Cardiac muscle cell (in vitro differentiated cells and primary cell): Measurements from ENCODE around the gene ANKRD55. TPM values are rescaled to one million over a fixed set of nuclear protein-coding genes. Genes with fewer than 3 reads are reported as not detected.

Experiments
- DNase-seq, 2 donors: peaks; one replicate each; pipeline versions ENCODE4 v3.0.0 to v3.0.0-alpha.2; 2010 to 2017; ENCODE audit warnings: low read depth in 1 of 2, low spot score in 1 of 2
- H3K27ac ChIP-seq: fragments of 200-600 bp; sonication (generic); 2 replicates; pipeline ENCODE4 v1.5.1; 2016
- H3K27me3 ChIP-seq: fragments of 200-600 bp; sonication (generic); 2 replicates; pipeline ENCODE4 v1.6.0; 2016; ENCODE audit warnings: control low read depth
- H3K36me3 ChIP-seq: fragments of 200-600 bp; sonication (generic); 2 replicates; pipeline ENCODE4 v1.5.1; 2016; ENCODE audit warnings: control low read depth
- H3K4me1 ChIP-seq: fragments of 200-600 bp; sonication (generic); 2 replicates; pipeline ENCODE4 v1.8.1; 2017; ENCODE audit warnings: low read depth, mild to moderate bottlenecking, mixed run types
- H3K4me3 ChIP-seq: fragments of 200-600 bp; sonication (generic); 2 replicates; pipeline ENCODE4 v1.5.1; 2016; ENCODE audit warnings: mild to moderate bottlenecking
- H3K9me3 ChIP-seq: fragments of 200-600 bp; sonication (generic); 2 replicates; pipeline ENCODE4 v1.5.1; 2017; ENCODE audit warnings: low read depth, mild to moderate bottlenecking, control low read depth
- polyA plus RNA-seq: library from polyadenylated mRNA; unstranded; fragments of >200 nt; fragmentation: Nextera tagmentation; extraction: Ambion mirVana; gene quantifications from 2 replicates; pipeline ENCODE4 v1.2.1, GENCODE V29; 2016
- total RNA-seq: library from RNA; depleted of rRNA; stranded (reverse); fragments of >200 nt; gene quantifications from 2 replicates; pipeline ENCODE4 v1.2.3, GENCODE V29; 2016
- TF ChIP-seq, protein P1 (sequence below): IDR thresholded peaks from 2 replicates; pipeline ENCODE4 v1.5.1; 2012; ENCODE audit warnings: low read depth, mild to moderate bottlenecking, low read length

Gene ANKRD55
- total and polyA plus RNA-seq, 2 experiments from 2014 or later, result 0.28 TPM; not detected in 1

DNA sequence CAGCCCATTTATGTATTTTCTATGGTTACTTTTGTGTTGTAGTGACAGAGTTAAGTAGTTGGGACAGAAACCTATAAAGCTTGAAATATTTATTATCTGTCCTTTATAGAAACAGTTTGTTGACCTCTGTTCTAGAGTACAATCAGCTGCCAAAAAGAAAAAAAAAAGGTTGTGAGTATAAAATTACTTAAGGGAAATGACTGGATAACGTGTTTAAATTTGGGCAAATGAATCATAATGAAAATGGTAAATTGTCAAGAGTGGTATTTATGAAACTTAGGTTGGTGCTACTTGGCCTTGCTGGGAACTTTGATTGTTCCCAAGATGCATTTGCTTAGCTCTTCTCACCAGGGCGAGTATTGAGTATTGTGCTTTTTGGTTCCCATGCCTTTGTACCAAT lies 168.1 kb downstream of the ANKRD55 start:
- Histone ChIP-seq H3K27me3 (no peaks in the 10 kb centered on the region), H3K27ac (no peak overlapping the region), H3K4me1 (no peaks in the 10 kb centered on the region), H3K4me3 (no peak overlapping the region), H3K36me3 (no peaks in the 10 kb centered on the region), H3K9me3 (no peaks in the 10 kb centered on the region)
- TF ChIP-seq, protein P1, sequence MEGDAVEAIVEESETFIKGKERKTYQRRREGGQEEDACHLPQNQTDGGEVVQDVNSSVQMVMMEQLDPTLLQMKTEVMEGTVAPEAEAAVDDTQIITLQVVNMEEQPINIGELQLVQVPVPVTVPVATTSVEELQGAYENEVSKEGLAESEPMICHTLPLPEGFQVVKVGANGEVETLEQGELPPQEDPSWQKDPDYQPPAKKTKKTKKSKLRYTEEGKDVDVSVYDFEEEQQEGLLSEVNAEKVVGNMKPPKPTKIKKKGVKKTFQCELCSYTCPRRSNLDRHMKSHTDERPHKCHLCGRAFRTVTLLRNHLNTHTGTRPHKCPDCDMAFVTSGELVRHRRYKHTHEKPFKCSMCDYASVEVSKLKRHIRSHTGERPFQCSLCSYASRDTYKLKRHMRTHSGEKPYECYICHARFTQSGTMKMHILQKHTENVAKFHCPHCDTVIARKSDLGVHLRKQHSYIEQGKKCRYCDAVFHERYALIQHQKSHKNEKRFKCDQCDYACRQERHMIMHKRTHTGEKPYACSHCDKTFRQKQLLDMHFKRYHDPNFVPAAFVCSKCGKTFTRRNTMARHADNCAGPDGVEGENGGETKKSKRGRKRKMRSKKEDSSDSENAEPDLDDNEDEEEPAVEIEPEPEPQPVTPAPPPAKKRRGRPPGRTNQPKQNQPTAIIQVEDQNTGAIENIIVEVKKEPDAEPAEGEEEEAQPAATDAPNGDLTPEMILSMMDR, result no peak
- no peak for DNase-seq

DNA sequence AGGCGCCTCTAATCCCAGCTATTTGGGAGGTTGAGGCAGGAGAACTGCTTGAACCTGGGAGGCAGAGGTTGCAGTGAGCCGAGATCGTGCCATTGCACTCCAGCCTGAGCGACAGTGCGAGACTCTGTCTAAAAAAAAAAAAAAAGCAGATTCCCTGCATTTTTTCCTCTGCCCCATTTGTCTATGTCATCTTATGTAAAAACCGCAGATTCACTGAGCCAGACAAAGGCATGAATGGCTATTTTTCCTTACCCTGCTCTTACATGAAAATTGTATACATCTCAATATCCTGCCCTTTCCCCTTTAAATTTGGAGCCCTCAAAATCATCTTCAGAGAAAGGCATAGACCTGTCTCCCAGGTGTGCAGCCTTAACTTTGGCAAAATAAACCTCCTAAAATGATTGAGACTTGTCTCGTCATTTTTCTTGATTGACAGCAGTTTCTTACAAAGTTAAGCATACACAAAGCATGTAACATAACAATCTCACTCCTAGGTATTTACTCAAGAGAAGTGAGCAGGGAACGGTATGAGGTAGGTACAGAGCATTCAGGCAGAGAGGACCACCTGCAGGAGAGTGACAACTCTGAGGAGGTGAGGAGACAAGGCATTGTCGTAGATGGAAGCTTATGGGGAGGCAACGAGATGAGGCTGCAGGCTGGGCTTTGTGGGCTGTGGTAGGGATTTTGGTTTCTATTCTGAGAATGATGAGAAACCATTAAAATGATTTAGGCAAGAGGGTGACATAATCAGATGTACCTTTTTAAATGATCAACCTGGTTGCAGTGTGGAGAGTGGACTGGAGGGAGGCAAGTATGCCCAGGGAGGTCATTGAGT lies 172.6 kb downstream of the ANKRD55 start:
- no peak for DNase-seq
- Histone ChIP-seq H3K4me3 (no peak overlapping the region), H3K36me3 (no peaks in the 10 kb centered on the region), H3K27ac (no peak overlapping the region), H3K27me3 (no peaks in the 10 kb centered on the region), H3K9me3 (no peaks in the 10 kb centered on the region), H3K4me1 (no peaks in the 10 kb centered on the region)
- TF ChIP-seq, protein P1, result no peak

DNA sequence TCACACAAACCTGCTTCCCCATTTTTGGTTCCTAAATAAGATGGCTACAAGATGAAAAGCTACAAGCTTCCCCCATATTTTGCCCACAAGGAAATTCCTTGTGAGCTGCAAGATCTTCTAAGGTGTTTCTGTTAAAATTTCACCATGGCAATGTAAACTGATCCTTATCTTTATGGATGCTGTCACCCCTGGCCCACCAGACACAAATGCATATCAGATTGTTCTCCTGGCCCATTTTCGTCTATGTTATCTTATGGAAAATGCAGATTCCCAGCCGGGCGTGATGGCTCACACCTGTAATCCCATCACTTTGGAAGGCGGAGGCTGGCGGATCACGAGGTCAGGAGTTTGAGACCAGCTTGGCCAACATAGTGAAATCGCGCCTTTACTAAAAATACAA lies 173.3 kb downstream of the ANKRD55 start:
- DNase-seq, result no peak
- Histone ChIP-seq H3K36me3 (no peaks in the 10 kb centered on the region), H3K4me1 (no peaks in the 10 kb centered on the region), H3K4me3 (no peak overlapping the region), H3K9me3 (no peaks in the 10 kb centered on the region), H3K27me3 (no peaks in the 10 kb centered on the region), H3K27ac (no peak overlapping the region)
- TF ChIP-seq, protein P1, result no peak

DNA sequence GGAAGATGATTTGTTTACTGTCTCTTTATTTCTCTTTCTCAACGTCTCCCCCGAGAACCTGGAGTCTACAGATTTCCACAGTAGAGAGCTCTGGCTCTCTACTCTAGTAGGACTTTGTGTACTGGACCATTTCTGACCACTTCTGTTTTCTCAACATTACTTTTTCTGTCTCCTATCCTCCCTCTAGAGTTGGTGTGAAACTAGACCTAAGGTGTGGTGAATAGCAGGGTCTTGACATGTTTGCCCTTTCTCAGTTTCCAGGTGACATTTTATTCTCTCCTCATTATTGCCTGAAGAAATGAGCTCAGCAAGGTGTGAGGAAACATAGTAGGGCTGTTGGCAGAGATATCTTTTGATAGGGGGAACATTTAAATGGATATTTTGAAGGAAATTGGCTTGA lies 176.3 kb downstream of the ANKRD55 start:
- H3K9me3 ChIP-seq, result no peaks in the 10 kb centered on the region
- H3K27me3 ChIP-seq, result no peaks in the 10 kb centered on the region
- H3K4me1 ChIP-seq, result no peaks in the 10 kb centered on the region
- TF ChIP-seq, protein P1, result no peak
- H3K4me3 ChIP-seq, result no peak overlapping the region
- H3K36me3 ChIP-seq, result no peaks in the 10 kb centered on the region
- no peak for DNase-seq
- H3K27ac ChIP-seq, result no peak overlapping the region

DNA sequence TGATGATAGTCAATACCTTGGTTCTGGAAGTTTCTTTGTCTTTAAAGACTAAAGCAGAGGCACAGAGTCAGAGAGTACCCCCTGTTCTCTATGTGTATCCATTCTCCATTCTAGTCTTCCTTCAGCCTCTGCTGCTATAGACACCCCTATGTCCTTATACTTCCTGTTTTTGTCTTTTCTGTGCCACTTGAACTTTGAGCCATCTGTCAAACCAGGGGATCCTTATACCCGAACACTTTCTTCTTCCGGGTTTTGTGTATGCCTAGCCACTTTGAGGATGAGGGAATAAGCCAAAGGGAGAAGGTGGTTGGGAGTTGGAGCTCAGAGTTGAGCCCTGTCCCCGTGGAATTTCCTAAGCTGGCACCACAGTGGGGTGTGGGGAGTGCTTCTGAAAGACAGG lies 177.3 kb downstream of the ANKRD55 start:
- DNase-seq, result no peak
- H3K27ac ChIP-seq, result no peak overlapping the region
- TF ChIP-seq, protein P1, result no peak
- no peaks in the 10 kb centered on the region for H3K36me3 ChIP-seq
- H3K4me3 ChIP-seq, result no peak overlapping the region
- no peaks in the 10 kb centered on the region for H3K27me3 ChIP-seq
- H3K4me1 ChIP-seq, result peaks cover 5% of the 10 kb centered on the region
- no peaks in the 10 kb centered on the region for H3K9me3 ChIP-seq
